Measurements from ENCODE around the gene SMTNL2.

The SMTNL2 gene

GRCh38 chr17:4626734-4627256, 42.5 kb downstream of the SMTNL2 start:
- no peaks in the 10 kb centered on the region for H3K79me1 ChIP-seq (replicated peaks; ENCODE audit: low read length, poor library complexity, severe bottlenecking)
- H4K91ac ChIP-seq (ENCODE audit: low read length) = no peak overlapping the region
- H3K14ac ChIP-seq (ENCODE audit: low read length in 2 of 2) = no peak overlapping the region
- H4K8ac ChIP-seq (ENCODE audit: low read length) = no peak overlapping the region
- no peak overlapping the region for H3K18ac ChIP-seq (ENCODE audit: low read depth in 1 of 2, low read length in 2 of 2)
- H3K4ac ChIP-seq (ENCODE audit: low read depth in 1 of 2, low read length in 2 of 2) = no peak overlapping the region
- peaks cover 7 to 14% of the 10 kb centered on the region in 2 experiments for H3K27me3 ChIP-seq (ENCODE audit: control insufficient read depth in 1 of 2, insufficient read depth in 1 of 2, low read length in 2 of 2)
- WGBS = 82% methylated on average over 3 of the region's 4 CpGs
- no peak overlapping the region for H2BK12ac ChIP-seq (ENCODE audit: low read length in 2 of 2)
- no peak overlapping the region for H3K23ac ChIP-seq (ENCODE audit: low read length in 2 of 2)
- no peak overlapping the region for H2BK120ac ChIP-seq (ENCODE audit: low read depth, low read length)
- no peaks in the 10 kb centered on the region for H3K36me3 ChIP-seq (ENCODE audit: control insufficient read depth in 1 of 2, insufficient read depth in 2 of 2, low read depth in 1 of 2, low read length in 2 of 2)
- H3K9ac ChIP-seq (ENCODE audit: low read length) = no peak overlapping the region
- no peak overlapping the region for H2AFZ ChIP-seq (ENCODE audit: low read depth, low read length)
- no peak overlapping the region for H3K27ac ChIP-seq (ENCODE audit: low read length, poor library complexity, severe bottlenecking)
- no peak overlapping the region for H2AK5ac ChIP-seq (ENCODE audit: low read length, severe bottlenecking)
- no peak overlapping the region for H2BK15ac ChIP-seq (ENCODE audit: low read depth, poor library complexity, severe bottlenecking)
- no peak overlapping the region for H3K4me3 ChIP-seq (ENCODE audit: insufficient read depth in 1 of 2, low read depth in 1 of 2, low read length in 2 of 2)
- peaks cover 7% of the 10 kb centered on the region for H3K4me1 ChIP-seq (ENCODE audit: control insufficient read depth, insufficient read depth, low read depth, low read length)
- H3K9me3 ChIP-seq (ENCODE audit: control insufficient read depth, low read length) = peaks cover 6% of the 10 kb centered on the region
- no peak overlapping the region for H3K4me2 ChIP-seq (ENCODE audit: low read length, poor library complexity, severe bottlenecking)
- no peak for DNase-seq
- no peak overlapping the region for H2BK5ac ChIP-seq (ENCODE audit: low read depth, low read length, poor library complexity, severe bottlenecking)

GRCh38 chr17:4631431-4631830, 47.1 kb downstream of the SMTNL2 start:
- WGBS = 76% methylated on average over 4 of the region's 8 CpGs

GRCh38 chr17:4631836-4632580, 47.7 kb downstream of the SMTNL2 start:
- H3K27ac ChIP-seq (ENCODE audit: low read length, poor library complexity, severe bottlenecking) = no peak overlapping the region
- peaks cover 24% of the 10 kb centered on the region for H3K4me1 ChIP-seq (ENCODE audit: control insufficient read depth, insufficient read depth, low read depth, low read length)
- H2BK15ac ChIP-seq (ENCODE audit: low read depth, poor library complexity, severe bottlenecking) = no peak overlapping the region
- no peak overlapping the region for H2BK12ac ChIP-seq (ENCODE audit: low read length in 2 of 2)
- no peak overlapping the region for H4K8ac ChIP-seq (ENCODE audit: low read length)
- H2BK120ac ChIP-seq (ENCODE audit: low read depth, low read length) = no peak overlapping the region
- peak; percentile 5 for DNase-seq
- H3K36me3 ChIP-seq (ENCODE audit: control insufficient read depth in 1 of 2, insufficient read depth in 2 of 2, low read depth in 1 of 2, low read length in 2 of 2) = no peaks in the 10 kb centered on the region
- no peak overlapping the region for H3K4ac ChIP-seq (ENCODE audit: low read depth in 1 of 2, low read length in 2 of 2)
- no peak overlapping the region for H3K23ac ChIP-seq (ENCODE audit: low read length in 2 of 2)
- H2BK5ac ChIP-seq (ENCODE audit: low read depth, low read length, poor library complexity, severe bottlenecking) = no peak overlapping the region
- no peak overlapping the region for H3K4me2 ChIP-seq (ENCODE audit: low read length, poor library complexity, severe bottlenecking)
- no peaks in the 10 kb centered on the region for H3K79me1 ChIP-seq (replicated peaks; ENCODE audit: low read length, poor library complexity, severe bottlenecking)
- H3K4me3 ChIP-seq (ENCODE audit: insufficient read depth in 1 of 2, low read depth in 1 of 2, low read length in 2 of 2) = no peak overlapping the region
- no peak overlapping the region for H2AFZ ChIP-seq (ENCODE audit: low read depth, low read length)
- WGBS = 69% methylated on average over 18 of the region's 21 CpGs
- H2AK5ac ChIP-seq (ENCODE audit: low read length, severe bottlenecking) = no peak overlapping the region
- no peak overlapping the region for H4K91ac ChIP-seq (ENCODE audit: low read length)
- H3K14ac ChIP-seq (ENCODE audit: low read length in 2 of 2) = no peak overlapping the region
- H3K9me3 ChIP-seq (ENCODE audit: control insufficient read depth, low read length) = no peaks in the 10 kb centered on the region
- H3K9ac ChIP-seq (ENCODE audit: low read length) = no peak overlapping the region
- H3K18ac ChIP-seq (ENCODE audit: low read depth in 1 of 2, low read length in 2 of 2) = no peak overlapping the region
- H3K27me3 ChIP-seq (ENCODE audit: control insufficient read depth in 1 of 2, insufficient read depth in 1 of 2, low read length in 2 of 2) = peaks cover 15 to 45% of the 10 kb centered on the region in 2 experiments

More at GRCh38 chr17:4631431-4631830, 47.1 kb downstream of the SMTNL2 start:
- H3K4me2 ChIP-seq (ENCODE audit: low read length, poor library complexity, severe bottlenecking) = no peak overlapping the region
- no peak overlapping the region for H3K18ac ChIP-seq (ENCODE audit: low read depth in 1 of 2, low read length in 2 of 2)
- H3K79me1 ChIP-seq (replicated peaks; ENCODE audit: low read length, poor library complexity, severe bottlenecking) = no peaks in the 10 kb centered on the region
- H2AFZ ChIP-seq (ENCODE audit: low read depth, low read length) = no peak overlapping the region
- no peak overlapping the region for H3K27ac ChIP-seq (ENCODE audit: low read length, poor library complexity, severe bottlenecking)
- peaks cover 9 to 39% of the 10 kb centered on the region in 2 experiments for H3K27me3 ChIP-seq (ENCODE audit: control insufficient read depth in 1 of 2, insufficient read depth in 1 of 2, low read length in 2 of 2)
- no peak overlapping the region for H3K14ac ChIP-seq (ENCODE audit: low read length in 2 of 2)
- no peak overlapping the region for H2BK120ac ChIP-seq (ENCODE audit: low read depth, low read length)
- no peaks in the 10 kb centered on the region for H3K9me3 ChIP-seq (ENCODE audit: control insufficient read depth, low read length)
- H3K4me3 ChIP-seq (ENCODE audit: insufficient read depth in 1 of 2, low read depth in 1 of 2, low read length in 2 of 2) = no peak overlapping the region
- H2BK15ac ChIP-seq (ENCODE audit: low read depth, poor library complexity, severe bottlenecking) = no peak overlapping the region
- no peak overlapping the region for H3K4ac ChIP-seq (ENCODE audit: low read depth in 1 of 2, low read length in 2 of 2)
- no peak overlapping the region for H4K8ac ChIP-seq (ENCODE audit: low read length)
- H3K9ac ChIP-seq (ENCODE audit: low read length) = no peak overlapping the region
- H4K91ac ChIP-seq (ENCODE audit: low read length) = no peak overlapping the region
- no peak overlapping the region for H3K23ac ChIP-seq (ENCODE audit: low read length in 2 of 2)
- H3K36me3 ChIP-seq (ENCODE audit: control insufficient read depth in 1 of 2, insufficient read depth in 2 of 2, low read depth in 1 of 2, low read length in 2 of 2) = no peaks in the 10 kb centered on the region
- H2BK5ac ChIP-seq (ENCODE audit: low read depth, low read length, poor library complexity, severe bottlenecking) = no peak overlapping the region
- no peak for DNase-seq
- no peak overlapping the region for H2AK5ac ChIP-seq (ENCODE audit: low read length, severe bottlenecking)
- H3K4me1 ChIP-seq (ENCODE audit: control insufficient read depth, insufficient read depth, low read depth, low read length) = peaks cover 24% of the 10 kb centered on the region
- no peak overlapping the region for H2BK12ac ChIP-seq (ENCODE audit: low read length in 2 of 2)

DNA sequence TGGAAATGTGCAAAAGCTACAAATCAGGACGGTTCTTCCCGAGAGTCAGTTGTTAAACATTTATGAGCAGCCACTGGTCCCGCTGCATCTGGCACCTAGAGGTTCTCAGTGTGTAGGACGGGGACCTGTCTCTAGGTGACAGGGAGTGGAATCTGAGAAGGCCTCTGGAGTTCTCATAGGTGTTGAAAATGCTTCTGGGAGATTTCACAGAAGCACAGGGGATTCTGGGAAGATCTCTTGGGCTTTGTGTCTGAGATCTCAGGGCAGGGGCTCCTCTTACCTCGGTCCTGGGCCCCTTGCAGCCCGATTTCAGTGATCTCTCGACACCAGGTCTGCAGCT, 48.2 kb downstream of the SMTNL2 start:
- Histone ChIP-seq H4K8ac (ENCODE audit: low read length) (no peak overlapping the region), H3K18ac (ENCODE audit: low read depth in 1 of 2, low read length in 2 of 2) (no peak overlapping the region), H3K4me2 (ENCODE audit: low read length, poor library complexity, severe bottlenecking) (peak overlapping the region; percentile 40), H3K9me3 (ENCODE audit: control insufficient read depth, low read length) (no peaks in the 10 kb centered on the region), H2AFZ (ENCODE audit: low read depth, low read length) (no peak overlapping the region), H3K27me3 (ENCODE audit: control insufficient read depth in 1 of 2, insufficient read depth in 1 of 2, low read length in 2 of 2) (peaks cover 20 to 46% of the 10 kb centered on the region in 2 experiments), H3K14ac (ENCODE audit: low read length in 2 of 2) (no peak overlapping the region), H3K36me3 (ENCODE audit: control insufficient read depth in 1 of 2, insufficient read depth in 2 of 2, low read depth in 1 of 2, low read length in 2 of 2) (no peaks in the 10 kb centered on the region), H3K79me1 (replicated peaks; ENCODE audit: low read length, poor library complexity, severe bottlenecking) (no peaks in the 10 kb centered on the region), H3K4ac (ENCODE audit: low read depth in 1 of 2, low read length in 2 of 2) (no peak overlapping the region), H2BK12ac (ENCODE audit: low read length in 2 of 2) (no peak overlapping the region), H2AK5ac (ENCODE audit: low read length, severe bottlenecking) (no peak overlapping the region), H2BK120ac (ENCODE audit: low read depth, low read length) (no peak overlapping the region), H3K4me3 (ENCODE audit: insufficient read depth in 1 of 2, low read depth in 1 of 2, low read length in 2 of 2) (no peak overlapping the region), H4K91ac (ENCODE audit: low read length) (no peak overlapping the region), H3K27ac (ENCODE audit: low read length, poor library complexity, severe bottlenecking) (peak overlapping the region; percentile 9), H2BK15ac (ENCODE audit: low read depth, poor library complexity, severe bottlenecking) (no peak overlapping the region), H3K9ac (ENCODE audit: low read length) (no peak overlapping the region), H2BK5ac (ENCODE audit: low read depth, low read length, poor library complexity, severe bottlenecking) (no peak overlapping the region), H3K4me1 (ENCODE audit: control insufficient read depth, insufficient read depth, low read depth, low read length) (peaks cover 24% of the 10 kb centered on the region), H3K23ac (ENCODE audit: low read length in 2 of 2) (no peak overlapping the region)
- WGBS = 59% methylated on average over 7 of the region's 7 CpGs
- no peak for DNase-seq
